NCI-H2081 treated with DMSO at 0.1 percent for 48 hours (cell line): Measurements from ENCODE around the gene MMP14.
"Not testable (repeated sequence)": the region's sequence is repeated elsewhere in the genome, so short reads cannot be mapped to it uniquely, and the experiment has no call there.

Source experiments
- DNase-seq: peaks from one replicate; lab custom pipeline; 2025; lab: John Stamatoyannopoulos, UW

Gene MMP14

DNA sequence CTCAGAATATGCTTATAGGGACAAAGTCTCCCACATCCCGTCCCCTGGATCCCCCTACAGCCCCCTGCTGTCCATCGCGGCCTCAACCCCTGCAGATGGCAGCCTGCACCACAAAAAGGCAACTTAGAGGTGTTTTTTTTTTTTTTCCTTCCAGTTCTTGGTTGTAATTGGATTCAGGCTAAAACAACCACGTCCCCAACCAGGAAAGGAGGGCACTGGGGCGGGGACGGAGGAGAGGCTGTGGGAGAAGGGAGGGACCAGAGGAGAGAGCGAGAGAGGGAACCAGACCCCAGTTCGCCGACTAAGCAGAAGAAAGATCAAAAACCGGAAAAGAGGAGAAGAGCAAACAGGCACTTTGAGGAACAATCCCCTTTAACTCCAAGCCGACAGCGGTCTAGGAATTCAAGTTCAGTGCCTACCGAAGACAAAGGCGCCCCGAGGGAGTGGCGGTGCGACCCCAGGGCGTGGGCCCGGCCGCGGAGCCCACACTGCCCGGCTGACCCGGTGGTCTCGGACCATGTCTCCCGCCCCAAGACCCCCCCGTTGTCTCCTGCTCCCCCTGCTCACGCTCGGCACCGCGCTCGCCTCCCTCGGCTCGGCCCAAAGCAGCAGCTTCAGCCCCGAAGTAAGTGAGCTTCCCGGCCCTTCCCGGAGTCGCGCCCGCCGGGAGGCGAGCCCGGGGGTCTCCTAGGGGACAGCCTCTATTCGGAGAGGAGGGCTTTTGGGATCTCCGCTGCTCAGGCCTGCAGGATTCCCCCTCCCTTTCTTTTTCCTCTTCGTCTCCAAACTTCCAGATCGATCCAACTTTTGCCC, at the start of gene MMP14:
MMP14 (plus strand) TSS at position 285 of the 813 bp plus-strand sequence; CDS start at position 518, 233 bp downstream.
- DNase-seq: no peak

DNA sequence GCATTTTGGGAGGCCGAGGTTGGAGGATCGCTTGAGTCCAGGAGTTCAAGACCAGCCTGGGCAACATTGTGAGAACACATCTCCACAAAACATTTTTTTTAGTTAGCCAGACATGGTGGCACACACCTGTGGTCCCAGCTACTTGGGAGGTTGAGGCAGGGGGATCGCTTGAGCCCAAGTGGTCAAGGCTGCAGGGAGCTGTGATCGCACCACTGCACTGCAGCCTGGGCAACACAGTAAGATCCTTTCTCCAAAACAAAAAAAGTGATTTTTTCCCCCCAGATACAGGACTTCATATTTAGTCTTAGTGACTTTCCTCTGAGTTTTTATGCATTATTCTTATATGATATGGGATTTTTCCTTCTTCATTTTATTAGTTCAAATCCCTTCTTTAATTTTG, 49.7 kb upstream of the MMP14 start:
- DNase-seq: no peak

DNA sequence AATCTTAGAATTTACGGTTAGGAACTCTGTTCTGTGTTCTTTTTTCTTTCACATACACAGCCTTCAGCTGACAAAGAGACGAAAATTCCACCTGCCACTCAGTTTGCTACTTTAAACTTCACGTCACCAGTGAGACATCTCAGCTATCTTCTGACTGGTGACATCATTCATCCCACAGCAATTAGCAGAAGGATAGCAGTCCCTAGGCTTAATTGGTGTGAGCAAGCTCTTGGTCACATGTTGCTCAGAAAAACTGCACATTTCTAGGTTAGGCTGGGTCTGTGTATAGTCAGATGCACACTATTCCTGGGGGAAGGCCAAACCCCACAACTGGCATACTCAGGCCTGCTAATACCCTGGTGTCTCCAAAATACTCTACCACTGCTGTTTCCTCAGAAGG, 45.1 kb upstream of the MMP14 start:
- no peak for DNase-seq

DNA sequence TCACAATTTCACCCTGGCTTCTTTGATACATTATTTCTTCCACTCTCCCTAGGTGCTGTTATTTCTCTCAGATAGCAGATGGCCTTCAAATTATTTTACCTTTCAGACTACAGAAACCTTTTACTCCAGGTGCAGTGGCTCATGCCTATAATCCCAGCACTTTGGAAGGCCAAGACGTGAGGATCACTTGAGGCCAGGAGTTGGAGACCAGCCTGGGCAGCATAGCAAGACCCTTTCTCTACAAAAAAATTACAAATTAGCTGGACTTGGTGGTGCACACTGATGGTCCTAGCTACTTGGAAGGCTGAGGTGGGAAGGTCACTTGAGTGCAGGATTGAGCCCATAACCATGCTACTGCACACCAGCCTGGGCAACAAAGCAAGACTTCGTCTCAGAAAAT, 44.2 kb upstream of the MMP14 start:
- DNase-seq: no peak

DNA sequence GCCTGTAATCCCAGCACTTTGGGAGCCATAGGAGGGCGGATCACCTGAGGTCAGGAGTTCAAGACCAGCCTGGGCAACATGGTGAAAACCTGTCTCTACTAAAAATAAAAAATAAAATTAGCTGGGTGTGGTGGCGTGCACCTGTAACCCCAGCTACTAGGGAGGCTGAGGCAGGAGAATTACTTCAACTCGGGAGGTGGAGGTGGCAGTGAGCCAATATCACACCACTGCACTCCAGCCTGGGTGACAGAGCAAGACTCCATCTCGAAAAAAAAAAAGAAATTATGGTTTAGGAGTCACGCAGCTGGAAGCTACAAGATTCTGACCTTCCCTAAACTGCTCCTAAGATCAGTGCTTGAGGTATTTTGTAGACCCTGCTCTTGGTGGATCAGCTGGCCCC, 42.8 kb upstream of the MMP14 start:
- DNase-seq: not testable (repeated sequence)

DNA sequence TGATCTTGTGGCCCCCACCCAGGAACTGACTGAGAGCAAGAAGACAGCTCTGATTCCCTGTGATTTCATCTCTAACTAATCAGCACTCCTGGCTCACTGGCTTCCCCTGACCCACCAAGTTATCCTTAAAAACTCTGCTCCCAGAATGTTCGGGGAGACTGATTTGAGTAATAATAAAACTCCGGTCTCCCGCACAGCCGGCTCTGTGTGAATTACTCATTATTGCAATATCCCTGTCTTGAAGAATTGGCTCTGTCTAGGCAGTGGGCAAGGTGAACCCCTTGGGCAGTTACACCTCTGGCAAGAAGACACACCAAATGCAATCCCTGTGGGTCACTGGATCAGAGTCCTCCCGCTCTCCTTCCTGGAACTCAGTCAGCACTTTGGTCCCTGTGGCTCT, 42.4 kb upstream of the MMP14 start:
- no peak for DNase-seq

DNA sequence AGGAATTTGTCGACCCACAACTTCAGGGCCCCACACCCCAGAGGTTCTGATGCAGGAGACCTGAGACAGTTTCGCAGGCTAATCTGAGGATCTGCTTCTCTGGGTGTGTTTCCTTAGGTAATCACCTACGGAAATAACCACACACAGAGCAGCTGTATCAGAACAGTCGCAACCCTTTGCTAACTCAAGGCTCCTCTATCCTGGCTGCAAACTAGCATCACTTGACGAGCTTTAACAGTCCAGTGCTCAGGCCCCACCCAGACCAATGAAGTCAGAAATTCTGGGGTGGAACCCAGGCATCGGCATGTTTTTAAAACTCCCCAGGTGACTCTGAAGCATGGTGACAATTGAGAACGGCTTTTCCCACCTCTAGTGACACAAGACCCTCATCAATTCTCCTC, 41.8 kb upstream of the MMP14 start:
- no peak for DNase-seq

DNA sequence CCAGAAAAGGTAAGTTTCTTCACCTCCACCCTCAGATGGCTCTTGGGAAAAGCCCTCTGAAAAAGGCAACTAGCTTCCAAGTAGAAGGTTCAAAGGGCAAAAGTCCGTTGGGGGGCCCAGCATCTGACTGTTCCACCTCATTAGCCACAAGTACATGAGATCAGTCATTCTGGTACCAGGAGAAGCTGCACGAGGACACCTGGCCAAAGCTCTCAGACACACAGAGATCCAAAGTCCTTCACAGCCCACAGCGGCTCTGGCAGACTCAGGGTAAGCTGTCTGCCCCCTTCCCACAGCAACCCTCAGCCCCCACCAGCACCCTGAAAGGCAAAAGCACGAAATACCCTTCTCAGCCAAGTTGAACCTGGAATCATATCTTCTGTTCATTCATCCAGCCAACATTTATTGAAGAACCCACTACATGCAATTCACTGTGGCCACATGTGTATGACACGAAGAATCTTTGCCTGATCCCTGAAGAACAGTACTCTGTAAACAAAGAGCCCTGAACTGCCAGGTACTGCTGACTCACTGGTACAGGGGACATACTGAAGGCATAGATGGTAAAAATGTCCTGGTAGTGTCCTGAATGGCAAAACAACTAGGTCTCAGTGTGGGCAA, 40.2 kb upstream of the MMP14 start:
- DNase-seq: no peak

DNA sequence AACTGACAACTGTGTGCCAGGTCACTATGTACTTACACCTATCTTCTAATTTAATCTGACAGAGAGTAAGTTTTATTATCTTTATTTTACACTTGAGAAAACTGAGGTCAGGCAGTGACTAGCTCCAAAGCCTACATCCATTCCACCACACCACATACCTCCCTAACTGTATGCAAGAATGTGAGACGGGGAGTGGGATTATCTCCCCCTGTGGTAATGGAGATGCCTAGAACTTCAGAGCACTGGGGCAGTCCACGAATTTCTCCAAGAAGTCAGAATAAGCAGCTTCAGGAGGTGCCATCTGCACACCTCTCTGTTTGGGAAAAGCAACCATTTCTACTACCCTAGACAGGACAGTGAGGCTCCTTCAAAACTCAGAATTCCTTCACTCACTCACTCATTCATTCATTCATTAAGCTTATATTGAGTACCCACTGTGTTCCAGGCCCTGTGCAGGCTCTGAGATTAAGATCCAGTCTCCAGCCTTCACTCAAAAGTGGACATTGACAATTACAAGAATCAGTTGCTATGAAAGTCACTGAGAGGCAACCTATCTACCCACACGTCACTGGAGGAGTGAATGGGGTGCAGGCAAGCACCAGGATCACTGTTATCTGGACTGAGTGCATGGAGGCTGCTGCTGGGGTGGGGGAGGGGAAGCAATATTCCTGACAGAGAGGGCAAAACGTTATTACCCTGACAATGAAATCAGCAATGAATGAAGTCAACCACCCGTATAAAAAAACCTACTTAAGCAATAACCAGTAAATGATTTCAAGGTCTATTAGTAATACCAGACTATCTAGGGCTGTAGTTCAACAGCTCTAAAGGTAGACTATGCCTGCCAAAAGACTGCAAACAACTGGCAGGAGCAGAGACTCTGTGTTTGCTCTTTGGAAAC, 39.1 kb upstream of the MMP14 start:
- no peak for DNase-seq

DNA sequence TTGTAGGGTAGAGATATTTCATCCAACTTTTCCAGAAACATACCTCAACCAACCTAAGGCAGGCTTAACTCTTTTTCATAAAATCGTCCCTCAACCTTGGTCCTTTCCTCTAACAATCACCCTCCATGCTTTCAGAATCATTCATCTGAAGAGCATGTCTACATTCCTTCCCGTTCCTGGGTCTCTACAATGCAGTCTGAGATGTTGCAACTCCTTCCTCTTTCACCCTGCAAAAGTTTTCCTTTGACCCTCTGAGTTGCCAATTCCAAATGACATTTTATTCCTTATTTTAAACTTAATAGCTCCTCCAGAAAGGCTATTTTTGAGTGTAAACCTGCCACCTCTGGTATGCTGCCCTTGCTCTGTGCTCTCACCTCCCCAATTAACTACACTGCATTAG, 37.9 kb upstream of the MMP14 start:
- DNase-seq: no peak

DNA sequence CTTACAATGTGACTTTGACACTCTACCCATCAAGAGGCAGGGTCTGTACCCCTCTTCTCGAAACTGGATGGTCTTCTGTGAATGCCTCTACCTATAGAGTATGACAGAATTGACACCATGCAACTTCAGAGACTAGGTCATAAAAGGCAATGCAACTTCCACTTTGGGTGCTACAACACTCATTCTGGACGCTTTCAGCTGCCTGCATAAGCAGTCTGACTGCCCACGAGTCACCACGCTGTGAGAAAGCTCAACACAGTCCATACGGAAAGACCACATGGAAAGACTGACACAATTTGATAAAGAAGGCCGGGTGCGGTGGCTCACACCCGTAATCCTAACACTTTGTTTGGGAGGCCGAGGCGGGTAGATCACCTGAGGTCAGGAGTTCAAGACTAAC, 36.0 kb upstream of the MMP14 start:
- DNase-seq: no peak

DNA sequence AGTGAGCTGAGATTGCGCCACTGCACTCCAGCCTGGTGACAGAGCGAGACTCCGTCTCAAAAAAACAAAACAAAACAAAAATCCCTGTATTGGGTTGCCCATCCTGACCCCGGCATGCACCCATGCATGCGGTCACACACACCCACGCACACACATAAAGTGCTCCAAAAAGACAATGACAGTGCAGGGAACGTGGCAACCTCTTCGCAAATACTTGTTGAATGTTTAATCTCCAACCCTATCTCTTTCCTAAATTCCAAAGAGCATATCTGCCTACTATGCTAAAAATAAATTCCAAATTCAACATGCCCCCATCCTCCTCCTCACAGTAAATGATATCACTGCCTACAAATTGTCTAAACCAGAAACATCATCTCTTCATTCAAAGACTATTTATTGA, 34.7 kb upstream of the MMP14 start:
- DNase-seq: no peak

DNA sequence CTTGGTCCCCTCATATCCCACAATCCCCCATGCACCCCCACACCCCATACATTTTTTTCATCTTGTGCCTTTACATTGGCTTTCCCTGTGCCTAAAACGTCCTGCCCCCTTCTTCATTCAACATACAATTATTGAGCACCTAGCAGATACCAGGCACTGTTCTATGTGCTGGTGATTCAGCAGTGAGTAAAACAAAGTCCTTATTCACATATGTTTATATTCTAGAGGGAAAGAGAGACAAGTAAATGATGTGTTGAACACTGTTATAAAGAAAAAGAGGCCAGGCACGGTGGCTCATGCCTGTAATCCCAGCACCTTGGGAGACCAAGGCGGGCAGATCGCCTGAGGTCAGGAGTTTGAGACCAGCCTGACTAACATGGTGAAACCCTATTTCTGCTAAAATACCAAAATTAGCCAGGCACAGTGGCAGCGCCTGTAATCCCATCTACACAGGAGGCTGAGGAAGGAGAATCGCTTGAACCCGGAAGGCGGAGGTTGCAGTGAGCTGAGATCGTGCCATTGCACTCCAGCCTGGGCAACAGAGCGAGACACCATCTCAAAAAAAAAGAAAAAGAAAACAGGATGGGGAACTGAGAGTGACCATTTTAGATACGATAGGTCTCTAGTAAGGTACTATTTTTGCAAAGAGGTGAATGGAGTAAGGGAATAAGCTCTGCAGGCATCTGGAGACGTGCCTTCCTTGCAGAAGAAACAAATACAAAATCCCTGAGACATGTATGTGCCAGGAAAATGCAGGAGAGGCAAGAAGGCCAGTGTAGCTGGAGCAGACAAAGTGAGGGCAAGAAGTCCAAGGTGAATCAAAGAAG, 33.3 kb upstream of the MMP14 start:
- no peak for DNase-seq

DNA sequence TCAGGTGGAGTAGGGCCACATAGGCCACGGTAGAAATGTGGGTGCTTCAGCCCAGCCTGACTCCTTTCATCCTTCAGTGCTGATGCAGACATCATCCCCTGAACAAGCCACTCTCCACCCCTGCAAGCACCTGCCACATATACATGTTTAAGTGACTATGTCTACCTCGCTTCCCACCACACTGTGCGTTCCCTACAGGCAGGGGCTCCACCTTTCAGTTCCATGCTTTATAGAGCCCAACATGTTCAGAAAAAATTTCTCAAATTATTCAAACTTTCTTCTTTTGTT, 32.8 kb upstream of the MMP14 start:
- DNase-seq: no peak

DNA sequence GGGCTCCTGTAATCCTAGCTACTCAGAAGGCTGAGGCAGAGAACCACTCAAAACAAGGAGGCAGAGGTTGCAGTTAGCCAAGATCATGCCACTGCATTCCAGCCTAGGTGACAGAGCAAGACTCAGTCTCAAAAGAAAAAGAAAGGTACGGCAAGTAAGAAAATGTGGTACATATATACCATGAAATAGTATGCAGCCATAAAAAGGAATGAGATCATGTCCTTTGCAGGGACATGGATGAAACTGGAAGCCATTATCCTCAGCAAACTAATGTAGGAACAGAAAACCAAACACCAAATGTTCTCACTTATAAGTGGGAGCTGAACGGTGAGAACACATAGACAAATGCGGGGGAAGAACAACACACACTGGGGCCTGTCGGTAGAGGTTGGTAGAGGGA, 31.1 kb upstream of the MMP14 start:
- DNase-seq: not testable (repeated sequence)

DNA sequence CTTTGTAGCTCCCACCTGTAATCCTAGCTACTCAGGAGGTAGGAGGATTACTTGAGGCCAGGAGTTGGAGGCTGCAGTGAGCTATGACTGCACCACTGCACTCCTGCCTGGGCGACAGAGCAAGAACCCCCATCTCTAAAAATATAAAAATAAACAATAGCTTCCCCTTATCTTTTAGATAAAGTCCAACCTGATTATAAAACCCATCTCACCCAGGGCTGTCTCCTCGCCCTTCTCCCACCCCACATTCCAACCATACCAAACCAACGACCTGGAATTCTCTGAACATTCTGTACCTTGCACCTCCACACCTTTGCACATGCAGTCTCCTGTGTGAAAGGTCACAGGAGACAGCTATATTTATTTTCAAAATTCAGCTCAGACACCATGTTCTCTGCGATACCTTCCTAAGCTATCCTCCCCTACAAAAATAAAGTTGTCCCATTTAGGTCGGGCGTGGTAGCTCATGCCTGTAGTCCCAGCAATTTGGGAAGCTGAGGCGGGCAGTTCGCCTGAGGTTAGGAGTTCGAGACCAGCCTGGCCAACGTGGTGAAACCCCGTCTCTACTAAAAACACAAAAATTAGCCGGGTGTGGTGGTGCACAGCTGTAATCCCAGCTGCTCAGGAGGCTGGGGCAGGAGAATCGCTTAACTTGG, 28.8 kb upstream of the MMP14 start:
- DNase-seq: no peak

DNA sequence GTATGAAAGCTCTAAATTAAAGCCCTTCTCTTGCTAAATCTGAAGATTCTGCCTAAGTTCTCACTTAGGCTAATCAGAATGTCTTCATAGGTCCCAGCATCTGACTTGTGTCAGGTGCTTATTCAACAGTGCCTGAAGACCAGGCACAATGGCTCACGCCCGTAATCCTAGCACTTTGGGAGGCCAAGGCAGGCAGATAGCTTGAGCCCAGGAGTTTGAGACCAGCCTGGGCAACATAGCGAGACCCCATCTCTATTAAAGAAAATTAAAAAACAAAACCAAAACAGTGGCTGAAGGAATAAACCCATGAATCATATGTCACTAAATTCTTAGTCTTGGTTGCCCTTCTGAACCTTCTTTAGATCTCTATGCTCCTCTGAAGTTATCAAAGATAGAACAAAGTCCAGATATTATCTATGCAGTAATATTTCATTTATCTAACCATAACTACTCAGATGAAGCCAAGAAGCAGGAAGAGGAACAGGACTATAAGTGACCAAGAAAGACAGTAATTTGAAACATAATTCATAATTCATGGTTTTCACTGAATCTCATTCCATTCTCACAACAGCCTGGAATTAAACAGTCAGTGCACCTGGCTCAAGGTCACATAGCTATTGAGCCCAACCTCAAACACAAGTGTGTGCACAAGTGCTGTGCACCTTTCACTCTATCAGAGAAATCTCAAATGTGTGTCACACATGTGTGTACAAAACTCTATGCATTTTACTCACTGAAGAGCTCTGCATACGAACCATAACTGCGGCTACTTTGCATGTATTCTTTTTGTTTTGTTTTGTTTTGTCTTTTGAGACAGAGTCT, 27.8 kb upstream of the MMP14 start:
- DNase-seq: no peak

DNA sequence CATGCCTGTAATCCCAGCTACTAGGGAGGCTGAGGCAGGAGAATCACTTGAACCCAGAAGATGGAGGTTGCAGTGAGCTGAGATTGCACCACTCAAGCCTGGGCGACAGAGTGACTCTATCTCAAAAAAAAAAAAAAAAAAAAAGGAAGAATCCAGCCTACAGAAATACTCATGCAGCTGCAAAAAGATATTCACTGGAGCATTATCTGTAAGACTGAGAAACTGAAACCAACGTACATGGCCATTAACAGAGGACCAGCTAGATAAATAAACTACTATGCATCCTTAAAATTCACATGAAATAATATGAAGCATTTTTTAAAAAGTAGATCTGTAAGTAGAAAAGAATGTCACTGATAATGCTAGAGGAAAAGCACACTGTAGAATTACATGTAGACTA, 24.7 kb upstream of the MMP14 start:
- DNase-seq: no peak

DNA sequence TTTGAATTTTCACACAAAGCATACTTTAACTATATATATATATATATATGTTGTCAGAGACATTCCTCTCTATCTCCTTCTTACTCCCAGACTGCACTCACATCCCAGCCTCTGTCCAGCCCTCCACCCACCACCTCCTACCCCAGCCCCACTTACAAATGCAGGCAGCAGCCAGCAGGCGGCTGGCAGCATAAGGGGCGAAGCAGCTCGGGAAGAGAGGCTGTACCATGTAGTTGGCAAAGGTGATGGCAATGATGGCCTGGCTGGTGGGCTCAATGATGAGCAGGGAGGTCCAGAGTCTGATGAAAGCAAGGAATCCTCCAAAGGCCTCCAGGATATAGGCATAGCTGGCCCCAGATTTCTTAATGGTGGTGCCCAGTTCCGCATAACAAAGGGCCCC, 23.6 kb upstream of the MMP14 start:
- no peak for DNase-seq

DNA sequence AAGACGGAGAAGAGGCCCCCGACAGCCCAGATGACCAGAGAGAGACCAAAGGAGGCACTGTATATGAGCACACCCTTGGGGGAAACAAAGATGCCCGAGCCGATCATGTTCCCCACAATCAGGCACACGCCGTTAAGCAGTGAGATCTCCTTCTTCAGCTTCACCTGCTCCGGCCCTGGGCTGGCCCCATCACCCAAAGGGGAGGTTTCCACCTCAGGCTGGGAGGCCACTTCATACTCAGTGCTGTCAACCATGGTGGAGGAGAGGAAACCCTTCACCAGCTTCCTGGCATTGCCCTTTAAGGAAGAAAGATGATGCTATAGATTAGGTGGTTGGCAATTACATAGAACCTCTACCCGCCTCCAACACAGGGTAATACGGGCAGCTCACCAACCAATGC, 23.2 kb upstream of the MMP14 start:
- DNase-seq: no peak

DNA sequence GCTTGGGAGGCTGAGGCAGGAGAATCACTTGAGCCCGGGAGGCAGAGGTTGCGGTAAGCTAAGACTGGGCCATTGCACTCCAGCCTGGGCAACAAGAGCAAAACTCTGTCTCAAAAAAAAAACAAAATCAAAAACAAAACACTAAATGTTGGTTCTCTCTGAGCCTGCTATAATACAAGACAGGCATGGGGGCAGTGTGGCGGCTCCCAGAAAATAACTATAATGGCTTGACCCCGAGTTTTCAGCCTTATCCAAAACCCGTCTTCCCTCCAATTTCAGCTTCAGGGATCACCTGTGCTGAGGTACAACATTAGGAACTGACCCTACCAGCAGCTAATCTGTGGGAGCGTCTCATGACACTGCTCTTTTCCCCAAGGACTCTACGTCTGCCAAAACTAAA, 22.0 kb upstream of the MMP14 start:
- DNase-seq: no peak
